NCI-H1694 (cell line): ENCODE measurements around the gene INMT.
"Not testable (repeated sequence)": the region's sequence is repeated elsewhere in the genome, so short reads cannot be mapped to it uniquely, and the experiment has no call there.

Source experiments
- DNase-seq: peaks from one replicate; lab custom pipeline; 2025; lab: John Stamatoyannopoulos, UW

Gene INMT

DNA sequence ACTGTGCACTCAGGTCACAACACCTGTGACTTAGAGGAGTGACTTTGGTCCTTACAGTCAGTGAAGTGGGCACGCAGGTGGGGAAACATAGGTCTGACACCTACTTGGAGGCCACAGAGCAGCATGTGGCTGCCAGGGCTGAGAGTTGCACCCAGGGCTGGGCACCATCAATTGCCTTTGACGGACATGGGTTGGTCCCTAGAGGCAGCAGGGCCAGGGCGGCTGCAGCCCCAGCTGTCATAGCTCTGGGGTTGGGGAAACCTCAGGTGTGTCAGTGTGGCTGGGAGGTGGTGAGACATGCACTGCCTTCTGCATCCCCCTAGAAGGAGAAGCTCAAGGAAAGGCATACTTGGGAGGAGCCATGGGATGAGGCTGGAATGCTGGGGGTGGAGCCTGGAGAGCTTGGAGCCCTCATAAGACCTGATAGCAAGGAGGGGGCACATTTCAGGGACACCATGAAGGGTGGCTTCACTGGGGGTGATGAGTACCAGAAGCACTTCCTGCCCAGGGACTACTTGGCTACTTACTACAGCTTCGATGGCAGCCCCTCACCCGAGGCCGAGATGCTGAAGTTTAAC is at the start of gene INMT:
Gene INMT (plus strand): TSS at position 440 of the 578 bp plus-strand sequence. CDS start 16 bp downstream, at position 456.
- DNase-seq: no peak

DNA sequence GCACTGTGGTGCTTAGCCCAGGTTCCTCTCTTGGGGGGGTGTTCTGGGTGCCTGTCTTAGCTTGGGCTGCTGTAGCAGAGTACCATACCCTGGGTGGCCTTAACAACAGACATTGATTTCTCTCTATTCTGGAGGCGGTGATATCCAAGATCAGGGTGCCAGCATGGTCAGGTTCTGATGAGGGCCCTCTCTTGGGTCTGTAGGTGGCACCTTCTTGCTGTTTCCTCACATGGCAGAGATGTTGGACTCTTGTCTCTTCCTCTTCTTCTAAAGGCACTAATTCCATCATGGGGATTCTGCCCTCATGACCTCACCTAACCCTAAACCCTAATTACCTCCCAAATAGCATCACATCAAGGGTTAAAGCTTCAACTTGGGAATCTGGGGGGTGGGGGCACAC is 49.7 kb upstream of the INMT start:
- no peak for DNase-seq

DNA sequence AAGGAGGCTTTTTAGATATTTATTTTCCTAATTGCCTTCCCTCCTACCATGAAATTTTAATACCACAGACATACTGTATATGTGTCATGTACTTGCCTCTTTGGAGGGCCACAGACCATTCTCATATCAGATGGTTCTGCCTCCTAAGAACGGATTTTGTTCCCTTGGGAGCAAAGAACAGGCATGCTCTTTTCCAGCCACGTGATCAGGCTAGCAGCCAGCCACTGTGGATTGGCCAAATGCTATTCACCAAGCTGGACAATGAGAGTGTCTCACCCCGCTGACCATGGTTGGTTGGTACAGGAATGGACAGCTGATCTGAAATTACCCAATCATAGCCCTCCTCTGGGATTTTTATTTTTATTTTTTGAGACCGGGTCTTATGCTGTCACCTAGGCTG is 48.2 kb upstream of the INMT start:
- no peak for DNase-seq

DNA sequence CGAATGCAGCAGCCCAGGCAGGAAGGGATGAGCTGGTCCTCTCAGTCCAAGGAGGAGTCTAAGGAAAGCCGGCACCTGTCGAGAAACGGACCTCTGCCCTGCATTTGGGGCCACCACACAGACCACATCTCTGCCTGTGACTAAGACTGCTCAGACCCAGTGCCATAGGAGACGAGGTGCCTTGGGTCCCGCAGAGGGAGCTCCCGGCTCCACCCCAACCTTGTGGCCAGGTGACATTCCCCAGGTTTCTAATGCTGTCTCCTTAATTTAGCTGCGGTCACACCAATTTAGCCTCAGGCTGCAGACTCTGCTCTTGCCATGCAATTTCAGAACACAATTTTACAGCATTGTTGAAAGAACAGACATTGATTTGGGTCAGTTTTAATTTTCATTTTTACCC is 46.9 kb upstream of the INMT start:
- DNase-seq: no peak

DNA sequence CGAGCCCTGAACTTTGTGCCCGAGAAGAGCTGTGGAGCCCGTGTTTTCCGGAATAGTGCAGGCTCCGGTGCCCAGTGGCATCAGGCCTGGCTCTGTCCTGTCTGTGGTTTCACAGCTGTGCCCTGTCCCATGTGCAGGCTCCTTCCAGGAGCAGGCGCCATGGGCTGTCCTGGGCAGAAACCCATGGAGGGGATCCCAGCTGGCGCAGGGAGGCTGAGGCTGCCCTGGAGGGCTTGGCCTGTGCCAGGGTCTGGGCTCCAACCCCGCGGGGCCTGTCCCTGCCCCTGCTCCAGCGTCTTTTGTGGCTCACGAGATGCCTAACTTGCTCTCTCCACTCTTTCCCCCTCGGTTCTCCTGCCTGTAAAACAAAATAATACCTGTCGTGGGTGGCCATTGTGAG is 46.3 kb upstream of the INMT start:
- no peak for DNase-seq

DNA sequence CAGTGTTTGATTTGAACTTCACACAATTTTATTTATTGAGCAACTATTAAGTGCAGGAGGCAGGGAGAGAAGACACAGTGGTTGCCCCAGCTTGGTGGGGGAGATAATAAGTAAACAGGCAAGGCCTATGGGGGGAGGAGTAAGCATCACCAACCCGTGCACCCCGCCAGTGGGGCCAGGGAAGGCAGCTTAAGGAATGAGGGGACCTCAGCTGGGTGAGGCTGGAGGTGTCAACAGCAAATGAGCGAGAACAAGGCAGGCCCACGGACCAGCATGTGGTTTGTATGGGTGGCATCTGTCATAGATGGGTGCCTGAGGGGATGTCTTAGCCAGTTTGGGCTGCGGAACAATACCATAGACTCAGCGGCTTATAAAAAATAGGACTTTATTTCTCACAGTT is 45.6 kb upstream of the INMT start:
- DNase-seq: no peak

DNA sequence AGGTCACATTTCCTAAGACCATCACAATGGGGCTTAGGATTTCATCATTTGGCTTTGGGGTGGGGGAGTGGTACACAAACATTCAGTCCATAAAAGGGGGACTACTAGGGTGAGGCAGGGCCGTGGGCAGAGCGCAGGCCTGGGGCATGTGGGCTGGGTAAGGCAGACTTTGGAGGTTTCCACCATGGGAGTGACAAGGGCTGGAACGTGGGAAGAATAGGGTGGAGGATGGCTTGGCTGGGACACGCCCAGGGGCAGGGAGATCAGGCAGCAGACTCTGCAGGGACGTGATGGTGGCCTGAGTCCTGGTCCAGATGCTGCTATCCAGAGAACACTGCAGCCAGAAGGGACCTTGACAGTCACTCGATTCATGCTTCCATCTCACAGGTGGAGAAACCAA is 45.0 kb upstream of the INMT start:
- no peak for DNase-seq

DNA sequence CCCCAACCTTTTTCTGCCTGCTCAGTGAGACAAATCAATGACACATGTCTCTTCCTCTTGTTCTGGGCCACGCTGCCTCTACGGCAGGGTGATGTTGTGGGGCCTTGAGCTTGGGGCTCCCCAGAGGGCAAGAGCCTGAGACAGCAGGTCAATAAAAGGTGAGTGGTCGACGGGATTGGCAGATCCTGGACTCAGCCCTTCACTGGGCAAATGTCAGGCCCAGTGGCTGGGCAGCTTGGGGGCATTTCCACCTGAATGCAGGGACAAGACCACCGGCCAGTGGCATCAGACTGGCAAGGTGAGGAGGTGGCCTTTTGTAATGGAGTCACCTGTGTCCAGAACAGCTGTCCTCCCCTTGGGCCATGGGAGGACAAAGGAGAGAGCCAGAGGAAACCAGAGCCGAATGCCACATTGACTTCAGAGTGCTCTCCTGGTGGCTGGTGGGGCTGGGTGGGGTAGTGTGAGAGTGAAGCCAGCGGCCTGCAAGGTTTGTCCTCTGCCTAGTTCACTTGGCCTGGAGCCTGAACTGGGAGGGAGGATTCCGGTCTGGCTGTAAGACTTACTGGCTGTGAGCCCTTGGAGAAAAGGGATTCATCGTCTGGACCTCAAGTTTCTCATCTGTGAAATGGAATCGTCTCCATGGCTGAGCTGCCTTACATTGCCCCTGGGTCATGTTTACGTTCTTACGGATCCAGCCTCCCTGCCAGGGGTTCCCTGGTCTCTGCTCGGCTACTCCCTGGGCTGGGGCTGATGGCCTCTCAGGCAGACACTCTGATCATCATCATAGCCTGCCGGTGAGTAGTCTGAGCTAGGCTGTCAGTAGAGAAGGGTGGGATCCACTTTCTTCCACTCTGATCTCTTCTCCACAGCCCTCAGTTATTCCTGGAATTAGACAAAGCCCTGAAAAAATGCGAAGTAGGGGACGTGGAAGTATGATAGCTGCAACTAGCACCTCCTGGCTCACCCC is 44.3 kb upstream of the INMT start:
- no peak for DNase-seq

DNA sequence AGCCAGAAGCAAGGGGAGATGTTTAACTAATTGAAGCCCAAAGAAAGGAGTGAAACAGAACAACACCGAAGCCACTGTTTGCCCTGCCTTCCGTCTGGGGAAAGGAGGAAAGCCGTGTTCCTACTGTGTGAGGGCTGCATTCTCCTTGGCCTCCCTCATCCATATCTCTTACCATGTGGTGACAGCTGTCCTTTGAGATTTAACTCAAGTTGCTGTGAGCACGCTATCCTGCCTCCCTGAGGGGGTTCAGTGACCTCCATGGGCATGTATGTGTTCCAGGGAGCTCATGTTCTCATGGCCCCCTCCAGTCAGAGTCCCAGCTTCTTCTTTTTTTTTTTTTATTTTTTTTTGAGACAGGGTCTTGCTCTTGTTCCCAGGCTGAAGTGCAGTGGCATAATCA is 43.5 kb upstream of the INMT start:
- no peak for DNase-seq

DNA sequence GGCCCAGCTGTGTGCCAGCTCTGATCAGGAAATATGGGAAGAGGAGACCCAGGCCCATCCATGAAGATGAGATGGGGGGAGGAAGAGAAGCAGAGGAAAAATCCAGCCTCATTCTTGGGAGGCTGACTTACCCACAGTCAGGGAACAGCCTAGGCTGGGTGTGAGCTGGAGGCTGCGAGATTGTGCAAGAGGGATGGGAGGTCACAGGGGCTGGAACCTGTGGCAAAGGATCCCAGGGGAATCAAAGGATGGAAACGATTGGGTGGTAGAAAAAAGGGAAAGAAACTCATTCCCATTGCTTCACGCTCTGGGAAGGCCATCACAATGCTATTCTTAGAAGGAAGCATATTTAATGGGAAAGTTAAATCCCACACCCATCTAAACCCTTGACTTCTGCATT is 43.0 kb upstream of the INMT start:
- DNase-seq: no peak

DNA sequence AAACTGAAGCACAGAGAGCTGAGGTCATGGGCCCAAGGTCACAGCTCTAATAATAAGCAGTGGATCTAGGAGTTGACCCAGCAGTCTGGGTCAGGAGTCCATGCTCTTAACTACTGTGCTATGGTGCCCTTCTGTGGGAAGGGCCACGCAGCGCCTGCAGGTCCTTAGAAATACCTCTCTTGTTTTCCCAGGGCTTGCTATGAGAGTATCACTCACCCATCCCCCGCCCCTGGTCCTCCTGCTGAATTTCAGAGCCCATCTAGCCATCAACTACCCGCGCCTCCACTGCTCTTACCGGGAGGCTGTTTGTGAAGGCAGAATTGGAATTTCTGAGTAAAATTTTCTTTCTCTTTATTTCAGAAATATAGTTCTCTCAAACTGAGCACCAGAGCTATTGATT is 42.4 kb upstream of the INMT start:
- no peak for DNase-seq

DNA sequence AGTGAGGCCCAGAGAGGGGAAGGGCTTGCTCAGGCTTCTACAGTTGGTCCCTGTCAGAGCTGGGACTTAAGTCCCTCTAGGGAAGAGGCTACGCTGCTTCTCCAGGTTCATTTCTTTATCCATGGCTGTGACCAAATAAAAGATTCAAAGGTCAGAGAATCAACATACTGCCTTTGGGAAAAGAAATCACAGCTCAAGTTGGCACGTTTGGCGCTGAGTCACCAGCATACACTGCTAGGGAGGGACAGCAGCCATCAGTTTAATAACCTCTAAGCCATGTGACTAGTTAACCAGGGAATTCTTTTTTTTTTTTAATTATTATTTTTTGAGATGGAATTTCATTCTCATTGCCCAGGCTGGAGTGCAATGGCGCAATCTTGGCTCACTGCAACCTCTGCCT is 41.3 kb upstream of the INMT start:
- DNase-seq: no peak

DNA sequence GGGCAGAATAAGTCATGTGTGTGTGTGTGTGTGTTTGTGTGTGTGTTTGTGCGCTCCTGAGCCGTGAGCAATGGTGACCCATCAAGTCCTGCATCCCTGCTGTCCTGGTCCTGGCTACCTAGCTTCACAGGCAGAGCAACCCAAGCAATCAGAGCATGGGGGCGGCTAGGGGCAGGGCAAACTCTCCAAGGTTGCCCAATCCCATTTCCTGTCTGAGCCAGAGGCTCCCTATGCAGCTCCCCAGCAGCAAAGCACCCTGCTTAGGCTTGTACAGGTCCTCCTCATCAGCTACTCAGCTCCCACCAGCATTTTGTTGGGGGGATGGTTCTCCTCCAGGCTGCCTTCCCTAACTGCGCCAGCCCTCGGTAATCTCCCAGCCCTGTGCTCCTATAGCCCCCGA is 38.5 kb upstream of the INMT start:
- no peak for DNase-seq

DNA sequence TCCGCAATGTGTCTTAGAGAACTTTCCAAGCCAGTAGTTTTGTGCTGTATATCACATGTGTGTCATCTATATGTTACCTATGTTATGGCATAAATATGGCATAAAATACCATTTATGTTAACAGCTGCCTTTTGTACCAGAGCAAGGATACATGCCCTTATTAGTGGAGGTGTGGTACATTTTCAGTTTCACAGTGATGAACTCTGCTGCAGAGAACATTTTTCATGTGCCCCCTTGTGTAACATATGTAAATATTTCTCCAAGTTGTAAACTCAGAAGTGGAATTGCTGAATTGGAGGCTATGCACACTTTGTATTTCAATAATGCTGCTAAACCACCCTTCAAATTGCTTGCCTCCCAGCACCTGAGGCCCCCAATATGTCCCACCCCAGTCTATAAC is 37.8 kb upstream of the INMT start:
- no peak for DNase-seq

DNA sequence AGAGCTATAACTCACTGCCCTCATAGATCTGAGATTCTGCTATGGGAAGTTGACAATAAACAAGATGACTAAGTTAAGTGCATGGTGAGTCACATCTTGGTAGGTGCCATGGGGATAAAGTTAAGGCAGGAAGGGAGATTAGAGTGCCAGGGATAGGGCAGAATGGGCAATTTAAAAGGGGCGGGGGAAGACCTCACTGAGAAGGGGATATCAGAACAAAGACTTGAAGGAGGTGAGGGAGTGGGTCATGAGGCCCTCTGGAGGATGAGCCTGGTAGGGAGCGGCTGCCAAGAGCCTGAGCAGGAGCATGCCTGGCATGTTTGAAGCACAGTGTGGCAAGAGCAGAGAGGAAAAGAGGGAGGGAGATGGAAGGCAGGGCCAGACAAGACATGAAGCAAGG is 34.8 kb upstream of the INMT start:
- no peak for DNase-seq

DNA sequence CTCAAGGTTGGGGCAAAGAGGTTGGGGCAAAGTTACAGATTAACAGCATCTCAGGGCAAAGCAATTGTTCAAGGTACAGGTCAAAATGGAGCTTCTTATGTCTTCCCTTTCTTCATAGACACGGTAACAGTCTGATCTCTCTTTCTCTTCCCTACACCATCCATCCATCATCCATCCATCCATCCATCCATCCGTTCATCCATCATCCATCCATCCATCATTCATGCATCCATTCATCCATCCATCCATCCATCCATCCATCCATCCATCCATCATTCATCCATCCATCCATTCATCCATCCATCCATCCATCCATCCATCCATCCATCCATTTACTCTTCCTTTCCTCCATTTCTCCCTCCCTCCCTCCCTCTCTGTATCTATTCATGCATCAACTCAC is 32.5 kb upstream of the INMT start:
- not testable (repeated sequence) for DNase-seq

DNA sequence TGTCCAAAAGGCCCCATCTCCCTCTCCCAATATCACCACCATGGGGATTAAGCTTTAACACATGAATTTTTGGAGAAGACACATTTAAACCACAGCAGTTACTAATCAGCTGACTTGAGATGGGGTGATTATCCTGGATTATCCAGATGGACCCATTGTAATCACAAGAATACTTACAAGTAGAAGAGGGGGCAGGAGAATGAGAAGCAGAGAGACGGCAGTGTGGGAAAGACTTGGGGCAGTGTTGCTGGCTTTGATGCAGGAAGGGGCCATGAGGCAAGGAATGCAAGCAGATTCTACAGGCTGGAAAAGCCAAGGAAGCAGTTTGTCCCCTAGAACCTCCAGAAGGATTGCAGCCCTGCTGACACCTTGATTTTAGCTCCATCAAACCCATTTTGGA is 30.7 kb upstream of the INMT start:
- DNase-seq: no peak

DNA sequence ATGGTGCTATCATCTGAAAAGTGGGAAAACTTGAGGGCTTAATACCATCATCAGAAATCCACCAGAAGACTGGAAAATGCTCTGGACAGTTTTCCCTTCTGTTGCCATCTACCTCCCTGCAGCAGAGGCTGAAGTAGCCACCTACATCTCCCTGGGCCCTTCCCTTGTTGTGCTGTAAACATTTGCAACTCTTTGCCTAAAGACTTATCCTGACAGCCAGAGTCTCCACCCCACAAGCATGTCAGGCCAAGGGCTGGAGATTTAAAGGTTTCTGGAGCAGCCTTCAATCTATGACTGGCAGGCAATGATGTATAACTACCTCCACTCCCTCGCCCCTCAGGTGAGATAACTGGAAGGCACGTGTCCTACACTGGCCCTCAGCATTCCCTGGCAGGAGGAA is 29.7 kb upstream of the INMT start:
- no peak for DNase-seq

DNA sequence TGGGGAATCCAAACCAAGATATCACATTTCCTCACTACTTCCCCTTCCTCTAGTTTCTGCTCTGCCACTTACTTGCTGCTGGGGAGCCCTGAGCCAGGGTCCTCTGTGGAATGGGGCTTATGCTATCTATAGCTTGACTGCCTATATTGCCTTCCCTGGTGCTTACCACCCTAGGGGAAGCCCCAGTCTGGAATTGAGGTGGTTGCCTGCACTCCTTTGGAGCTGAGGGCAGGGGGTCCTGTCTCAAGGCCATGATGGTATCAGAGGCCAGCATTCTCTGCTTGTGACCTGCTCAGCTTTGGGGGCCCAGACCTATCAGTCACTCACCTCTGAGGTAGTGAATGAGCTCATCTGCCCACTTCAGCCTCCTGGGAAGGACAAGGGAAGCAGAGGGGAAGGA is 29.3 kb upstream of the INMT start:
- no peak for DNase-seq

DNA sequence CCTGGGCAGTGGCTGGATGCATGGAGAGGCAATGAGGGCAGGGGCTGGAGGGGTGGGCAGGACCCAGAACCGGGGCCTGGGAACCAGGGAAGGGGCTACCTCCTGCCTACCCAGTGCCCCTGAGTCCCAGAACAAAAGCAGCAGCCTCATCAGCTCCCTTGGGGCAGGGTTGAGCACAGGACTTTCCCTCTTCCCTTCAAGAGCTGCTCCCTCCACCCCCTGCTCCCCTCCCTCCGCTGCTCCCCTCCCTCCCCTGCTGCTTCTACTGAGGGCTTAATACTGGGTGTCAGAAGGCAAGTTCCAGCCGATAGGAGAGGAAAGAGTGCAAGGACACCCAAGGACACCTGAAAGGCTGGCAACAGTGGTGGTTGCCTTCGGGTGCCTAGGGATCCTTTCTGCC is 28.2 kb upstream of the INMT start:
- DNase-seq: no peak

DNA sequence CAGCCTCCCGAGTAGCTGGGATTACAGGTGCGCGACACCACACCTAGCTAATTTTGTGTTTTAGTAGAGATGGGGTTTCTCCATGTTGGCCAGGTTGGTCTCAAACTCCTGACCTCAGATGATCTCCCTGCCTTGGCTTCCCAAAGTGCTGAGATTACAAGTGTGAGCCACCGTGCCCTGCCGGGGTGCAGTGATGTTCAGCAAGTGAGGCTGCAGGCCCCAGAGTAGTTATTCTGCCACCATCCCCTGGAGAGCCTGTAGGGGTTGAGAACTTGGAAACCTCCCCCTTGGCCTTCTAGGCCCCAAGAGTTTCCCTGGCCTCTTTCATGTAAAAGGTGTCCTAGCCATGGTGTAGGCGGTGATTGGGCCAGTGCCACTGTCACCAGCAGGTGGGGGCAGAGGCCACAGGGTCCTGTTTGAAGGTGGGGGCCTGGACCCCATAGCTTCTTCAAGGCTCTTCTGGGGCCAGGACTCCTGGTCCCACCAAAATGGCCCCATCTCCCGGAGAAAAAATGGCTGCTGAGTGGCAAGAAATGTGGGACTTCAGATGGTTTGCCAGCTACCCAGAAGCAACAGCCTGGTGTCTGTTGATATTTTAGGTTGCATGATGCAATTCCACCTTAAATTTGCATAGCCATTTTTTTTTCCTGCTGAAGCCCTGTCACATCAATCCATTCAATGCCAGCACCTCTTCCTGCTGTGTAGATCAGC is 25.5 kb upstream of the INMT start:
- no peak for DNase-seq

DNA sequence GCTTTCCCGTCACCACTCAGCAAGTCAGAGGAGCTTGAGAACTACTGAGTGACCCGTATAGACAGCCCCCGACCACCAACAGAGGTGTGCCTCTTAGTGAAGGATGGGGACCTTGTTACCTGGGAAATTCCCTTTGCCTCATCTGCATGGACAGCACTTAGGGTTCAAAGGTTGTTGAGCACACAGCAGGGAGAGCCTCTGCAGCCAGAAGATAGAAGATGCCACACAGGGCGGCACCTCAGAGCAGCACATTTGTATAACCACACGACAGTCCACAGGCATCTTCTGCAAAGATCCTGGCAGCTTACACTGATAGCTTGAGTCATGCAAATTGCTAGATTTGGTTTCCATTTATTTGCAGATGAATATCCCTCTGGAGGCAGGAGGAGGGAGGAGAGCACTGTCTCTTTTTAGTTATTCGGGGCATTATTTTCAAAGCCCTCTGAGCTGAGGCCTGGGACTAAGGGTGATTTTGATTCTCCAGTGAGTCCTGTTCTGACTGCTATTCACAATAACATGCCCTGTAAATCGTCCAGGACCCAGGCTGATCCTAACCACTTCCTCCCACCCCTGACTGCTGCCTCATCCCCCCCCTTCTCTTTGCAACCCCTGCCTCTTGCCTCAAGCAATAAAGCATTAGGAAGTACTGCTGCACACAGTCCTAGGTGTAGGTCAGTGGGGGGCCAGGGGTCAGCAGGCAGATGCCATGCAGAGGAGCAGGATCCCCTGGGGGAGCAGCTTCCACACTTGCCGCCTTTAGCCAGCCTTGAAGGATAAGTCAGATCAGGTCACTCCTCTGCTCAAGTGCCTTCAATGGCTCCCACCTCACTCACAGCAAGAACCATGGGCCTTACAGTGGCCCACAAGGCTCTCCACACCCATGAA is 24.6 kb upstream of the INMT start:
- no peak for DNase-seq
